ENCODE measurements around the gene KIF26B. TPM values are rescaled to one million over a fixed set of nuclear protein-coding genes. Genes with fewer than 3 reads are reported as not detected.
"Not testable (repeated sequence)": the region's sequence is repeated elsewhere in the genome, so short reads cannot be mapped to it uniquely, and the experiment has no call there.

The KIF26B gene
- total RNA-seq, 4 donors from 2014 or later, result 0.20 to 0.79 (median 0.41) TPM; not detected in 1

- Histone ChIP-seq H3K4me1 (no peaks in the 10 kb centered on the region), H3K27me3 (no peaks in the 10 kb centered on the region), H3K9me3 (no peaks in the 10 kb centered on the region), H3K27ac (no peak overlapping the region), H3K4me3 (no peak overlapping the region), H3K36me3 (no peaks in the 10 kb centered on the region)
- DNase-seq, result no peak
- WGBS, 2 donors (ENCODE audit: low coverage in 1 of 2), result 59 to 66% methylated on average over 3 to 4 of the region's 4 CpGs
- intact Hi-C loops (cut with DNase I; ENCODE audit: low total_unique reads) (no loop called here), in situ Hi-C loops (cut with MboI; ENCODE audit: low pct_ligation_motif_present in 1 of 4, low pct_unique_long_range_greater_than_20kb in 1 of 4, low sequenced_read_pairs in 3 of 4) (no loop called here)
- no peak for TF ChIP-seq EP300 (IDR thresholded peaks at IDR 0.05; ENCODE audit: low read depth)
- no peak for TF ChIP-seq CTCF (IDR thresholded peaks at IDR 0.05)
- no peak for TF ChIP-seq POLR2AphosphoS5 (IDR thresholded peaks at IDR 0.05)
- TF ChIP-seq POLR2A (IDR thresholded peaks at IDR 0.05), result no peak
Observed at GRCh38 chr1:245322673-245323072, 167.9 kb downstream of the KIF26B start.

GRCh38 chr1:245323765-245324164 is 169.0 kb downstream of the KIF26B start:
- H3K36me3 ChIP-seq; H3K27ac ChIP-seq; H3K4me3 ChIP-seq; H3K27me3 ChIP-seq; intact Hi-C loops (cut with DNase I; ENCODE audit: low total_unique reads); H3K4me1 ChIP-seq; in situ Hi-C loops (cut with MboI; ENCODE audit: low pct_ligation_motif_present in 1 of 4, low pct_unique_long_range_greater_than_20kb in 1 of 4, low sequenced_read_pairs in 3 of 4); H3K9me3 ChIP-seq; DNase-seq: not testable (repeated sequence)
- 80% methylated on average over 2 of the region's 2 CpGs; no CpG with 5 or more reads in 1 of the 2 donors for WGBS, 2 donors (ENCODE audit: low coverage in 1 of 2)

- TF ChIP-seq POLR2AphosphoS5 (IDR thresholded peaks at IDR 0.05), result no peak
- Histone ChIP-seq H3K36me3 (no peaks in the 10 kb centered on the region), H3K27ac (no peak overlapping the region), H3K9me3 (no peaks in the 10 kb centered on the region), H3K27me3 (no peaks in the 10 kb centered on the region), H3K4me3 (no peak overlapping the region), H3K4me1 (no peaks in the 10 kb centered on the region)
- DNase-seq, result no peak
- intact Hi-C loops (cut with DNase I; ENCODE audit: low total_unique reads) (no loop called here), in situ Hi-C loops (cut with MboI; ENCODE audit: low pct_ligation_motif_present in 1 of 4, low pct_unique_long_range_greater_than_20kb in 1 of 4, low sequenced_read_pairs in 3 of 4) (no loop called here)
- WGBS, 2 donors (ENCODE audit: low coverage in 1 of 2), result 80 to 87% methylated on average over 5 to 16 of the region's 16 CpGs
Observed at GRCh38 chr1:245325922-245326795, 171.4 kb downstream of the KIF26B start.

GRCh38 chr1:245327360-245327759 is 172.6 kb downstream of the KIF26B start:
- H3K4me1 ChIP-seq, result no peaks in the 10 kb centered on the region
- H3K36me3 ChIP-seq, result no peaks in the 10 kb centered on the region
- 59 to 77% methylated on average over 3 of the region's 3 CpGs for WGBS, 2 donors (ENCODE audit: low coverage in 1 of 2)
- no peak for DNase-seq
- TF ChIP-seq POLR2AphosphoS5 (IDR thresholded peaks at IDR 0.05) (no peak), CTCF (IDR thresholded peaks at IDR 0.05) (no peak), EP300 (IDR thresholded peaks at IDR 0.05; ENCODE audit: low read depth) (no peak), POLR2A (IDR thresholded peaks at IDR 0.05) (no peak)
- H3K9me3 ChIP-seq, result no peaks in the 10 kb centered on the region
- in situ Hi-C loops (cut with MboI; ENCODE audit: low pct_ligation_motif_present in 1 of 4, low pct_unique_long_range_greater_than_20kb in 1 of 4, low sequenced_read_pairs in 3 of 4) (no loop called here), intact Hi-C loops (cut with DNase I; ENCODE audit: low total_unique reads) (no loop called here)
- no peak overlapping the region for H3K27ac ChIP-seq
- H3K4me3 ChIP-seq, result no peak overlapping the region
- H3K27me3 ChIP-seq, result no peaks in the 10 kb centered on the region

- DNase-seq, result no peak
- no peak for TF ChIP-seq EP300 (IDR thresholded peaks at IDR 0.05; ENCODE audit: low read depth)
- WGBS, 2 donors (ENCODE audit: low coverage in 1 of 2), result 85 to 89% methylated on average over 1 to 4 of the region's 4 CpGs
- Histone ChIP-seq H3K4me3 (no peak overlapping the region), H3K36me3 (no peaks in the 10 kb centered on the region), H3K27ac (no peak overlapping the region), H3K27me3 (no peaks in the 10 kb centered on the region), H3K9me3 (no peaks in the 10 kb centered on the region), H3K4me1 (no peaks in the 10 kb centered on the region)
- in situ Hi-C loops (cut with MboI; ENCODE audit: low pct_ligation_motif_present in 1 of 4, low pct_unique_long_range_greater_than_20kb in 1 of 4, low sequenced_read_pairs in 3 of 4), result no loop called here
- intact Hi-C loops (cut with DNase I; ENCODE audit: low total_unique reads), result no loop called here
Observed at GRCh38 chr1:245327842-245328241, 173.1 kb downstream of the KIF26B start.

Data from transverse colon (tissue), 4 donors.